ENCODE data around the gene GINS3.

GRCh38 chr16:58343562-58343961, 48.7 kb upstream of the GINS3 start:
- no peak for TF ChIP-seq FOXM1 (IDR thresholded peaks at IDR 0.05; ENCODE audit: borderline replicate concordance)
- TF ChIP-seq BHLHE40 (IDR thresholded peaks at IDR 0.05; ENCODE audit: borderline replicate concordance), result no peak
- TF ChIP-seq LEF1 (IDR thresholded peaks at IDR 0.05; ENCODE audit: borderline replicate concordance), result no peak
